Nephron progenitor cell (in vitro differentiated cells): ENCODE results near the gene ANKRD63.

ENCODE experiments used
- DNase-seq: peaks from one replicate; pipeline ENCODE4 v3.0.0; 2021
- H3K27ac Mint-ChIP-seq: 2 replicates; pipeline ENCODE4 v1.8.0; 2021; ENCODE audit warnings: mild to moderate bottlenecking, moderate library complexity, mixed read lengths
- H3K27me3 Mint-ChIP-seq: 2 replicates; pipeline ENCODE4 v1.8.0; 2021; ENCODE audit warnings: mild to moderate bottlenecking, low read depth, mixed read lengths; ENCODE audit not compliant: poor library complexity
- H3K36me3 Mint-ChIP-seq: 2 replicates; pipeline ENCODE4 v1.8.0; 2021; ENCODE audit warnings: low read depth, mixed read lengths
- H3K4me1 Mint-ChIP-seq: 2 replicates; pipeline ENCODE4 v1.8.0; 2021; ENCODE audit warnings: mixed read lengths
- H3K4me3 Mint-ChIP-seq: 2 replicates; pipeline ENCODE4 v1.8.0; 2021; ENCODE audit warnings: mild to moderate bottlenecking, moderate library complexity, mixed read lengths
- H3K9me3 Mint-ChIP-seq: 2 replicates; pipeline ENCODE4 v1.8.0; 2021; ENCODE audit warnings: mild to moderate bottlenecking, moderate library complexity, mixed read lengths
- TF ChIP-seq, protein P1 (sequence below): fragments of 200-600 bp; sonication (generic); IDR thresholded peaks from 2 replicates; pipeline ENCODE4 v1.5.0; 2021; ENCODE audit warnings: antibody characterized with exemption

Gene ANKRD63

DNA sequence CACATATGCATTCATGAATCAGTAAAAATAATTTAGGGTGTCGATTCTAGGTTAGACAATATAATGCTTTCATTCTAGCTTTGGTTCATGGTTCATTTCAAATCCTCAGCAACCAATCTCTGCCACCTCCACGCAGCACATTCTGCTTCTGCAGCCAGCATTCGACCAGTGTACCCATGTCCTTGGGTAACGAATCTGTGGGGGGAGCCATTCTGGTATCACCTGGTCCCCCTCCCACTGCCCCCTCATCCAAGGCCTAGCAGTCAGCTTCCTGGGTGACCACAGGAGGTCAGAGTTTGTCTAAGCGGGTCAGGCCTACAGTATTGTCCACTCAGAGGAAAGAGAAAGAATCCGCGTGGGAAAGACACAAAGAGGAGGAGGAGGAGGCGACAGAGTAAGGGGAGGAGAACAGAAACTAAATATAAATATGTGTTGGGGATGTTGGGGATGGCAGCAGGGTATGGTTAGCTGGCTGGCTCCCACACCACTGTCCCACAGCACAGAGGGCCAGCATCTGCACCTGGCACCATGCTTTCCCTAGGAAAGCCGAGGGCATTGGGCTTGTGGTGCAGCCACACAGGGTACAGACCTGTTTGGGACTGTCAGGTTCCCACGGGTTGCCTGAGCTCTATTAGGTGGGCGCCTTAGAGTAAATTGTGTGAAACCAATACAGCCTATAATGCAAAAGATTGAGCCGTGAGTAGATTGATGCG, 31.9 kb downstream of the ANKRD63 start:
- peaks cover 80% of the 10 kb centered on the region for H3K27me3 Mint-ChIP-seq
- peak overlapping the region; percentile 30 for H3K4me3 Mint-ChIP-seq
- H3K4me1 Mint-ChIP-seq, result peaks cover 25% of the 10 kb centered on the region
- H3K36me3 Mint-ChIP-seq, result no peaks in the 10 kb centered on the region
- H3K27ac Mint-ChIP-seq, result no peak overlapping the region
- DNase-seq, result no peak
- TF ChIP-seq, protein P1, sequence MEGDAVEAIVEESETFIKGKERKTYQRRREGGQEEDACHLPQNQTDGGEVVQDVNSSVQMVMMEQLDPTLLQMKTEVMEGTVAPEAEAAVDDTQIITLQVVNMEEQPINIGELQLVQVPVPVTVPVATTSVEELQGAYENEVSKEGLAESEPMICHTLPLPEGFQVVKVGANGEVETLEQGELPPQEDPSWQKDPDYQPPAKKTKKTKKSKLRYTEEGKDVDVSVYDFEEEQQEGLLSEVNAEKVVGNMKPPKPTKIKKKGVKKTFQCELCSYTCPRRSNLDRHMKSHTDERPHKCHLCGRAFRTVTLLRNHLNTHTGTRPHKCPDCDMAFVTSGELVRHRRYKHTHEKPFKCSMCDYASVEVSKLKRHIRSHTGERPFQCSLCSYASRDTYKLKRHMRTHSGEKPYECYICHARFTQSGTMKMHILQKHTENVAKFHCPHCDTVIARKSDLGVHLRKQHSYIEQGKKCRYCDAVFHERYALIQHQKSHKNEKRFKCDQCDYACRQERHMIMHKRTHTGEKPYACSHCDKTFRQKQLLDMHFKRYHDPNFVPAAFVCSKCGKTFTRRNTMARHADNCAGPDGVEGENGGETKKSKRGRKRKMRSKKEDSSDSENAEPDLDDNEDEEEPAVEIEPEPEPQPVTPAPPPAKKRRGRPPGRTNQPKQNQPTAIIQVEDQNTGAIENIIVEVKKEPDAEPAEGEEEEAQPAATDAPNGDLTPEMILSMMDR, result no peak
- H3K9me3 Mint-ChIP-seq, result no peaks in the 10 kb centered on the region

- no peaks in the 10 kb centered on the region for H3K9me3 Mint-ChIP-seq
- no peak overlapping the region for H3K4me3 Mint-ChIP-seq
- no peak for DNase-seq
- H3K27me3 Mint-ChIP-seq, result peaks cover 81% of the 10 kb centered on the region
- TF ChIP-seq, protein P1, result no peak
- H3K36me3 Mint-ChIP-seq, result no peaks in the 10 kb centered on the region
- H3K27ac Mint-ChIP-seq, result no peak overlapping the region
- peaks cover 25% of the 10 kb centered on the region for H3K4me1 Mint-ChIP-seq
Measured at GRCh38 chr15:40250304-40250656, 32.6 kb downstream of the ANKRD63 start.

DNA sequence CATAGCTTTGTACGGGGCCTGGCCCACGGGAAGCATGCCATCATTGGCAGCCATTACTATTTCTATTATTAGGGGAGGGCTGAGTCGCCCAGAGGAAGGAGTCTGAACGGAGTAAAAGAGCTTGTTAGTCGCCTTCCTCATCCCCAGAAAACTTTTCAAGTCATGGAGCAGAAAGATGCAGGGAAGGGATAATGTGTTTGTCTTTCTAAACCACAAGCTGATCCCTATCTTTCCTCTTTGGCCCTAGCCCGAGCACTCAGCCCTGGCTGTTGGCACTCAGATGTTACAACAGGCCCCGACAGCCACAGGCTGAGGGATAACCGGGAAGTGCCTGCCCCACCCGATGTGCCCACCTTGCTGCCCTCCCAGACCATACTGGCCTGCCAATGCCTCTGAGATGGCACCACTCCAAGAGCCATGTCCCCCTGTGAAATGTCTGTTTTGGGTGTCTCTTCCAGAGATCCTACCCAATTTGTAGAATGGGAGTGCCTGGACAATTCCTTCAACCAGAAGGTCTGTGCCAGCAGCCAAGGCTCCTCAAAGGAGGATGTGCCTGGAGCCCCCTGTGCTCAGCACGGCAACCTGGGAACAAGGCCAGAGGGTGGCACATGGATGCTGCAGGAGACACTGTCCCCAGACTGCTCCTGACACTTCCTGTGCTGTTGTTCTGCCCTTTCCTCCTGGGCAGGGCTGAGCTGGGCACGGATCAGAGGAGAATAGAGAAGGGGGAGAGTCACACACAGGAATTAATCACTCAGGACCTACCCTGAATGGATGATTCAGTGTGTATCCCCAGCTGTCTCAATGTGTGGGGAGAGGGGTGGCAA, 33.2 kb downstream of the ANKRD63 start:
- Mint-ChIP-seq H3K27me3 (peaks cover 76% of the 10 kb centered on the region), H3K4me1 (peaks cover 24% of the 10 kb centered on the region), H3K4me3 (no peak overlapping the region), H3K9me3 (no peaks in the 10 kb centered on the region), H3K27ac (no peak overlapping the region), H3K36me3 (no peaks in the 10 kb centered on the region)
- no peak for DNase-seq
- TF ChIP-seq, protein P1, result no peak

GRCh38 chr15:40248006-40248783, 34.7 kb downstream of the ANKRD63 start:
- Mint-ChIP-seq H3K27me3 (peaks cover 61% of the 10 kb centered on the region), H3K4me1 (peaks cover 23% of the 10 kb centered on the region), H3K27ac (no peak overlapping the region), H3K36me3 (no peaks in the 10 kb centered on the region), H3K9me3 (no peaks in the 10 kb centered on the region), H3K4me3 (no peak overlapping the region)
- TF ChIP-seq, protein P1, result no peak
- DNase-seq, result no peak

DNA sequence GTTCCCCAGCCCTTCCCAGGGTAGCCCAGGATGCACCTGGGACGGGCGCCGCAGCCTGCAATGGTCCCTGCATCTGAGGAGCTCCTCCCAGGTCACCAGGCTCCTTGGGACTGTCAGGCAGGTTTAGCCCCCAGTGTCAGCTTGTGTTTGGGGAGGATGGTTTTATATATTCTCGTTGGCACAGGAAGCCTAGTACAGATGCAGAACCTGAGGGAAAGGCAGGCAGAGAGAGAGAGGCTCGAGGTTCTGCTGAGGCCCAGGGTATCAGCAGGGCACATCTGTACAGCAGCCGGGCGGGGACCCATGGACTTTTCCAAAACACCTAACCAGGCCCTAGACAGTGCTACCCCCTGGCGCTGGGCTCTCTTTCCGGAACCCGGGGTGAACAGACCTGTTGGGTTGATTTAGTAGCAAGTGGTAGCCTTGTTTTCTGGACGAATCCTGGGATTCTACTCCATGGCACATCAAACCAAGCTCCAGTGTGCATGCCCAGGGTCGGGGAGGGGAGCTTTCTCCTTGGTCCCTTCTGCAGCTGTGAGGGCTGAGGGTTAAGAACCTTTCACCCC, 35.4 kb downstream of the ANKRD63 start:
- Mint-ChIP-seq H3K9me3 (no peaks in the 10 kb centered on the region), H3K4me3 (no peak overlapping the region), H3K36me3 (no peaks in the 10 kb centered on the region), H3K27ac (no peak overlapping the region), H3K4me1 (peaks cover 19% of the 10 kb centered on the region), H3K27me3 (peaks cover 54% of the 10 kb centered on the region)
- no peak for DNase-seq
- TF ChIP-seq, protein P1, result no peak
